IPS DF 4.7 (cell line): ENCODE results near the gene SLC39A8.

Experiments
- DNase-seq: peaks from one replicate; pipeline ENCODE4 v3.0.0-alpha.2; 2013; ENCODE audit warnings: low spot score; ENCODE audit errors: extremely low read depth

SLC39A8 gene

DNA sequence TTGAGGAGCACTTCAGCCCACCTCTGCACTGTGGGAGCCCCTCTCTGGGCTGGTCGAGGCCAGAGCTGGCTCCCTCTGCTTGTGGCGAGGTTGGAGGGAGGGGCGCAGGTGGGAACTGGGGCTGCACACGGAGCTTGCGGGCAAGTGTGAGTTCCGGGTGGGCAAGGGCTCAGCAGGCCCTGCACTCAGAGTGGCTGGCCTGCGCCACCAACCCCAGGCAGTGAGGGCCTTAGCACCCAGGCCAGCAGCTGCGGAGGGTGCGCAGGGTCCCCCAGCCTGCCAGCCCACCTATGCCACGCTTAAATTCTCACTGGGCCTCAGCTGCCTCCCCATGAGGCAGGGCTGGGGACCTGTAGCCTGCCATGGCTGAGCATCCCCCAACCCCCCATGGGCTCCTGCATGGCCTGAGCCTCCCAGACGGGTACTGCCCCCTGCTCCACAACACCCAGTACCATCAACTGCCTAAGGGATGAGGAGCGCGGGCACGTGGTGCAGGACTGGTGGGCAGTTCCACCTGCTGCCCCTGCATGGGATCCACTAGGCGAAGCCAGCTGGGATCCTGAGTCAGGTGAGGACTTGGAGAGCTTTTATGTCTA, 110.9 kb downstream of the SLC39A8 start:
- DNase-seq, result no peak

DNA sequence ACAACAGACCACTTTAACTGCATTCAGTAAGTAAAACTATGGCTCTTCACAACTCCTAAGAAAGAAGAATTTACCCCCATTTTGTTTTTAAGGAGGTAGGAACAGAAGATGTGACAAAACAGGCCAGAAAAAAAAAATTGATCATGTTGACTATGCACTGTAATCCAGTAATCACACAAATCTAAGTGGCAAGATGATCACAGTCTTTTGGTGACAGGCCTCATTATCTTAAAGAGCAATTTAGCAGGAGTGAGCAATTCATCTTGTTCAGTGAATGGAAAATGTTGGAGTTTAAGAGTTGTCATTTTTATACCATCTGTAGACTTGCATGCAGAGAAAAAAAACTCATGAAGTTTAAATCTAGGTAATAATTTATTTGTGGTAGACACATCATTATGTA, 115.1 kb downstream of the SLC39A8 start:
- no peak for DNase-seq

DNA sequence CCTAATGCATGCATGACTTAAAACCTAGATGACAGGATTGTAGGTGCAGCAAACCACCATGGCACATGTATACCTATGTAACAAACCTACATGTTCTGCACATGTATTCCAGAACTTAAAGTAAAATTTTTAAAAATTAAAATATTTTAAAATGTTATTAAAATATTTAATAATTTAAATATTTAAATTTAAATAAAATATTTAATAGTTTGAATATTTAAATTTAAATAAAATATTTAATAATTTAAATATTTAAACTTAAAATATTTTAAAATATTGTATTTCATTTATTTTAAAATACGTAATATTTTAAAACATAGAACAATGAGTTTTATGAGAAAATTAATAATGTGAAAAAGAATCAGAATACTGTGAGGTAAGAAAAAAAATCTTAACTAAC, 117.9 kb downstream of the SLC39A8 start:
- no peak for DNase-seq

DNA sequence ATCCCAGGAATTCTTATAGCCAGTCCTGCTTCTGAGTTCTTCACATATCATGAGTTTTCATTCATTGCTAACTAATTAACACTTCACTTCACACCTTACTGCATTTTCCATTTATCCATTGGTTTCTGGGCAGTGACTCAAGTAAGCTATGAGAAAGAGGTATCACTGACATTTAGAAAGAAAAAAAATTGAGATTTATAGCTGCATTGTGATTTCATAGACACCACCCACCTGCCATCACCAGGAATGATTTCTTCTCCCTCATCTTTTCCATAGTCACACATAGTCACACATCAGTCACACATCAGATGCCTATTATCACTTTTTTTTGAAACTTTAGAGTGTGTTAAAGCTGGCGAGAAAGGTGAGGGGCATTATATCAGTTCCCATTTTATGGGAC, 121.8 kb downstream of the SLC39A8 start:
- DNase-seq, result no peak

DNA sequence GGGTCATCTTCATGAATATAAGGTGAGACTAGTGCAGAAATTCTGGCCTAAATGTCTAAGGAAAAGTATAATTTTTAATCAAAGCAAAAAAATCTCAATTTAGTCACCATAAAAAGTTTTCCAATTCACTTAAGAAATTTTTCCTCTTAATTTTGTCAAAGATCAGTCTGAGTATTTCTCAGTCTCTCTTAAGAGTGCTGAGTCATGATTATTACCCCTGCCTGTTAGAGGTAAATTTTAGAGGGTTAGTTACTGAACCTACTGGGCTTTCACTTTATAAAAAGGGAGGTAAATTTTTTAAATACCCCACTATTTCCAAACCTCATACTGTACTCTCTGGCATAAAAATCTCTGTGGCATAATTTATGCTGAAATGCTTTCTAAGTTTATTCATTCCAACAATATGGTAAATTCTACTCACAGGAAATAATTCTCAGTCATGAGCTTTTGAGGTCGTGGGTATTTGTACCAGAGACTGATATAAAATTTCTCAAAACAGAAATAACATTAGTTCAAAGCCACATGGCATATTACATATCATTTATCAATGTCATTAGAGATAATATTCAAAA, 122.4 kb downstream of the SLC39A8 start:
- DNase-seq, result no peak

DNA sequence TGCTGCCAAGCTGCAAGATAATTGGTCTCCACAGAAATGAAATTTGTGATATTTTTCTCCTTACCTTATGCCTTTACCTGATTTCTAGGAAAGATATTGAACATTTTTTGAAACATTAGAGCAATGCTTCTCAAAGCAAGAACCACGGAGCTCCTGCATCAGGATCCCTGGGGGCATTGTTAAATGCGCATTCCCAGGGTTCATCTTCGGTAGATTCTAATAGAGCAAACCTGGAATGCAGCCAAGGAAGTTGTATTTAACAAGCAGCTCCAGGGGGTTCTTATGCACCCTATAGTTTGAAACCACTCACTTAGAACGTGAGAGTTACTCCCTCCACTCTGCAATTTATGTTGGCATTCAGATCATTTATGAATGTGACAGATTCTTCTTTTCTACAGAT, 126.2 kb downstream of the SLC39A8 start:
- no peak for DNase-seq

DNA sequence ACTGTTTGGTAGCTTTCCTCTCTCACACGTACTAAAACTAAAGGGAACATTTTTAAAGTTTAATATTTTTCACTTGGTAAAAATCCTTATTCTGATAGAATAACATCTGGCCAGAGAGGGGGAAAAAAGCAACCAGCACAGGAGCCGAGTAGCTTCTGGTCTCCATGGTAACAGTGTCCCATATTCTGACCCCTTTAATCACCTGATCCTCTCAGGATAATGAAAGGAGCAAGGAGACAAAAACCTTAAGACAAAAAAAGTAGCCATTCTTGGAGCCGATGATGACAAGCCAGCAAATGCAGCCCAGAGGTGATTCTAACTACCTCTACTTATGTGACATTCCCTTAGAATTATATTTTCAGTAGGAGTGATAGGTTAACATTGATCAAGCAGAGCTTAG, 126.6 kb downstream of the SLC39A8 start:
- DNase-seq, result no peak

DNA sequence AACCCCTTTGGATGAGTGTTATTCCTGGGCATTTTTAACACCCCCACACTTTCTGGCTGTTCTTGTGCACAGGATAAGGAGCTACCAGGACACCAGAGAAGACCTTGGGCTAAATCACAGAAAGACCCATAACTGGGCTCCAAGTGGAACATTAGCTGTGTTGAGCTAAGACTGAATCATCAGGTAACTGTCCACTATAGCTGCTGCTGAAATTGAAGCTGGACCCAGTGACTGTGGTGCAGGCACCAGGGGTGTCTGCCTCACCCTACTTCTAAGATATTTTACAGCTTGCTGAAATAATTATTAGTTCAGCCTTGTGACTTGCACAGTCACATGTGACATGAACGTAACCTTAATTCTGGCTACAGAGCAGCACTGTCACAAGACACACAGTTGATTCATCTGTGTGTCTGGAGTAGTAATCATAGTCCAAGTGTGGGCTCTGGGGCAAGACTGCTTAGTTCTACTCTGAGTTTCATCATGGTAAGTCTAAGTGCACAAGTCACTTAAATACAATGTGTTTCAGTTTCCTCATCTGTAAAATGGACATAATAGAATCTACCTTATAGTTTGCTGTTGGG, 127.4 kb downstream of the SLC39A8 start:
- no peak for DNase-seq

DNA sequence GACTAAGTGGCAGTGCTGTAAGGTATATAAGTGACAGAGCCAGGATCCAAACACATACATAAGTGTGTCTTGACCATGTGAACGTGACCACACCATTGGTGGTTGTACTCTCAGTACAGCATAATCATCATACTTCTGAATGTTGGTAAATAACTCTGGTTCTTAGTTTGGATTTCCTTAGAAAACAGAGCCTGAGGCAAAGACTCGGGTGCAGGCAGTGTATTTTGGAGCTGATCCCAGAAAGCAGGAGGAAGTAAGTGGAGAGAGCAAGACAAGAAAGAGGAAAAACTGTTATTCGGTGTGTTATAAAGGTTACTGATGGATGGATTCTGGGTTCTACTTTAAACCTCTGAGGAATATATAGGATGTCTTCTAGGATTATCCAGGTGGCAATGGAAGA, 127.9 kb downstream of the SLC39A8 start:
- no peak for DNase-seq

DNA sequence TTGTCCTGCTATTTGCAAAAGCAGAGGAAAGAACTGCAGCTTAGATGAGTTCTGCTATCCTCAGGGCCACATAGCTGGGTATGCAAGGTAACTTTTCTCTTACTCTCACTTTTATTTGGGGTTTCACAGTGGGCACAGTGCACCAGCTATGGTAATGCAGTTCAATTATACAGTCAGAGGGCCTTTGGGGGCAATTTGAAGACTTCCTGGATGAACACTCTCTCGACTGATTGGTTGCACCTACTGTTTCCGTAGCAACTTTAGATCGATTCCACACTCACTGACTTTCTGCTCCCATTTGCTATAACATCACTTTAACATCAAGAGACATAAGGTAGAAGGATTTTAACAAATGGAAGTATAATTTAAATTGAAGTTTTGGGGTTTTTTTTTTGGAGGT, 128.6 kb downstream of the SLC39A8 start:
- no peak for DNase-seq

DNA sequence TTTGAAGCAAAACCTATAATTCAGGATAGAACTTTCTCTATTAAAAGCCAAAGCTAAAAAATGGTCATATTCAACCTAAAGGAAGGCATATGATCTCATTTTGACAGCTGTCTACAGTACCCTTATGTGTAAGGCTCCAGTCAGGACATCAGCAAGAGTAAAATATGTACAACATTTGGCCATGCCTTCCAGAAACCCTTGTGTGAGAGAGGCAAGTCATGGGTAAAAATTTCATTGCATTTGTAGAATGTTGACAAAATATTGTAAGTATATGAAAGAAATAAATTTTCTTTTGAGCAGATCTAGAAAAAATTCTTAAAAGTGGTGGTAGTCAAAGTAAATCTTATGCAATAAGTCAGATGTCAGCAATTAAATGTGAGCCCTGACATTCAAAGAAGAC, 132.3 kb downstream of the SLC39A8 start:
- no peak for DNase-seq
